ENCODE measurements around the gene USP8.

GRCh38 chr15:50458348-50459112 lies 34.3 kb downstream of the USP8 start:
- TF ChIP-seq POLR2A (IDR thresholded peaks at IDR 0.05) (no peak), CTCF (IDR thresholded peaks at IDR 0.05) (no peak)

Data from lower leg skin (tissue), 3 donors.